ENCODE measurements around the gene CISH. TPM values are rescaled to one million over a fixed set of nuclear protein-coding genes. Genes with fewer than 3 reads are reported as not detected.

Gene CISH
- total and polyA plus RNA-seq, 9 donors: 3.9 to 15.5 (median 12.9) TPM

DNA sequence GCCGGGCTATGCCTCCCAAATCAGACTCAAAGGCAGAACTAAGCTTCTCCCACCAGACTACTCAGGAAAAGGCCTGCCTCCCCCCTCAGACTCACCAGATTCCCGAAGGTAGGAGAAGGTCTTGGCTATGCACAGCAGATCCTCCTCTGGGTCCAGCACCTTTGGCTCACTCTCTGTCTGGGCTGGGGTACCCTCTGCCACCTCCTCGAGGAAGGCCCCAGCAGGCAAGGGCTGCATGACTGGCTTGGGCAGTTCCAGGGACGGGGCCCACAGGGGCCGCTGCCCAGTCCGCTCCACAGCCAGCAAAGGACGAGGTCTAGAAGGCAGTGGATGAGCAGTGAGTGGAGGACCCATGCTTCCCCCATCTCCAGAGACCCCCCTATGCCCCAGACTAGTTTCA, 3.3 kb downstream of the CISH start:
- peaks cover 69% of the 10 kb centered on the region for H3K36me3 ChIP-seq (ENCODE audit: control insufficient read depth, insufficient read depth, low read length)
- no peak overlapping the region for H3K4me3 ChIP-seq (ENCODE audit: low read length)
- 87% methylated on average over 2 of the region's 7 CpGs for WGBS (ENCODE audit: insufficient coverage)
- H3K27ac ChIP-seq (ENCODE audit: low read length): no peak overlapping the region
- no peaks in the 10 kb centered on the region for H3K9me3 ChIP-seq (replicated peaks; ENCODE audit: control insufficient read depth, low read depth, low read length)
- no peak for DNase-seq
- no peaks in the 10 kb centered on the region for H3K27me3 ChIP-seq (ENCODE audit: control insufficient read depth, insufficient read depth, low read length)
- peaks cover 67% of the 10 kb centered on the region for H3K4me1 ChIP-seq (ENCODE audit: control insufficient read depth, insufficient read depth, low read length)

GRCh38 chr3:50607271-50608091, 4.1 kb downstream of the CISH start:
- no peak overlapping the region for H3K4me3 ChIP-seq (ENCODE audit: low read length)
- no peaks in the 10 kb centered on the region for H3K9me3 ChIP-seq (replicated peaks; ENCODE audit: control insufficient read depth, low read depth, low read length)
- no peak overlapping the region for H3K27ac ChIP-seq (ENCODE audit: low read length)
- peaks cover 67% of the 10 kb centered on the region for H3K4me1 ChIP-seq (ENCODE audit: control insufficient read depth, insufficient read depth, low read length)
- peaks cover 71% of the 10 kb centered on the region for H3K36me3 ChIP-seq (ENCODE audit: control insufficient read depth, insufficient read depth, low read length)
- H3K27me3 ChIP-seq (ENCODE audit: control insufficient read depth, insufficient read depth, low read length): no peaks in the 10 kb centered on the region
- no peak for DNase-seq
- WGBS (ENCODE audit: insufficient coverage): 90% methylated on average over 28 of the region's 29 CpGs

- H3K27me3 ChIP-seq (ENCODE audit: control insufficient read depth, insufficient read depth, low read length): no peaks in the 10 kb centered on the region
- no peak for DNase-seq
- H3K4me3 ChIP-seq (ENCODE audit: low read length): no peak overlapping the region
- H3K27ac ChIP-seq (ENCODE audit: low read length): no peak overlapping the region
- WGBS (ENCODE audit: insufficient coverage): no CpG with 5 or more reads among the region's 6 CpGs
- peaks cover 74% of the 10 kb centered on the region for H3K4me1 ChIP-seq (ENCODE audit: control insufficient read depth, insufficient read depth, low read length)
- peaks cover 71% of the 10 kb centered on the region for H3K36me3 ChIP-seq (ENCODE audit: control insufficient read depth, insufficient read depth, low read length)
- H3K9me3 ChIP-seq (replicated peaks; ENCODE audit: control insufficient read depth, low read depth, low read length): no peaks in the 10 kb centered on the region
Observed at GRCh38 chr3:50606596-50606995, 5.0 kb downstream of the CISH start.

DNA sequence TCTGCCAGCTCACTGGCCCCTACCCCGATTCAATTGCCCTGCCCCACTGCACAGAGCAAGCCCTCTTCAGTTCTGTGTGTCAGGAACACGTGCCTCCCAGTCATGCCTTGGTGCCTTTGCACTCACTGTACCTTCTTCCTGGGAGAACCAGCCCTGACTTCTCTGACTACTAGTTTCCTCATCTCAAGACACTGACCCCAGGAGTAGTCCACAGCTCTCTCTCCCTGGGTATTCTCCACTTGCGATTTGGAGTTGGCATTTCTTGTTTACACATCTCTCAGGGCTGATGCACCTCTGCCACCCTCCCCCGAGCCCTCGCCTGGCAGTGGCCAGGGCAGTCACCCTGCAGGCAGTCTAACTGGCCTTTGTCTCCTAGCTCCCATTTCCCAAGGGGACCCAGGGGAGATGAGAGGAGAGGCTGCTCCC, 5.7 kb downstream of the CISH start:
- no peaks in the 10 kb centered on the region for H3K9me3 ChIP-seq (replicated peaks; ENCODE audit: control insufficient read depth, low read depth, low read length)
- peaks cover 71% of the 10 kb centered on the region for H3K36me3 ChIP-seq (ENCODE audit: control insufficient read depth, insufficient read depth, low read length)
- H3K4me1 ChIP-seq (ENCODE audit: control insufficient read depth, insufficient read depth, low read length): peaks cover 76% of the 10 kb centered on the region
- no peak overlapping the region for H3K4me3 ChIP-seq (ENCODE audit: low read length)
- 85% methylated on average over 3 of the region's 5 CpGs for WGBS (ENCODE audit: insufficient coverage)
- H3K27me3 ChIP-seq (ENCODE audit: control insufficient read depth, insufficient read depth, low read length): no peaks in the 10 kb centered on the region
- no peak overlapping the region for H3K27ac ChIP-seq (ENCODE audit: low read length)
- no peak for DNase-seq

GRCh38 chr3:50604628-50605588, 6.7 kb downstream of the CISH start:
- Histone ChIP-seq H3K27ac (ENCODE audit: low read length) (no peak overlapping the region), H3K4me1 (ENCODE audit: control insufficient read depth, insufficient read depth, low read length) (peaks cover 76% of the 10 kb centered on the region), H3K4me3 (ENCODE audit: low read length) (no peak overlapping the region), H3K27me3 (ENCODE audit: control insufficient read depth, insufficient read depth, low read length) (no peaks in the 10 kb centered on the region), H3K9me3 (replicated peaks; ENCODE audit: control insufficient read depth, low read depth, low read length) (no peaks in the 10 kb centered on the region), H3K36me3 (ENCODE audit: control insufficient read depth, insufficient read depth, low read length) (peaks cover 67% of the 10 kb centered on the region)
- no peak for DNase-seq
- 79% methylated on average over 12 of the region's 14 CpGs for WGBS (ENCODE audit: insufficient coverage)

DNA sequence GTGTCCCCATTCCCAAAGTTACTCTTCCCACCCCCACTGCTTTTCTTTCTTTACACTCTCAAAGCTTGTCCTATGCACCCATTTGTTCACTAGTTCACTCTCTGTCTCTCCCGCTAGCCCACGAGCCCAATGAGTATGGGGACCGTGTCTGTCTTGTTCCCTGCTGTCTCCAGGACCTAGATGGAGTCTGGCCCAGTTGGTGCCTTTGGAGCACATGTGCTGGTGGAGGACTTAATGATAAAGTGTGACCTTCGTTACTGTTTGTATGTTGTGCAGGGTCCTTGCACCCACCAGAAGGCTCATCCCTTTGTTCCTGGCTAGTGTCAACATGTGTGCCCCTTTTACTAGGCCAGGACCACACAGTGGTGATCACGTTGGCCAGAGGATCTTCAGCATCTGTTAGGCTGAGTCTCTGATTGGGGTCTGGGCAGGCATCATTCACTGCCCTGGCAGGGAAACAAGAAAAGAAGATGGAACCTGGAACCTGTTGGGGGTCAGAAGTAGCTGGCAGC, 7.4 kb downstream of the CISH start:
- WGBS (ENCODE audit: insufficient coverage): 87% methylated on average over 5 of the region's 5 CpGs
- Histone ChIP-seq H3K4me3 (ENCODE audit: low read length) (no peak overlapping the region), H3K4me1 (ENCODE audit: control insufficient read depth, insufficient read depth, low read length) (peaks cover 76% of the 10 kb centered on the region), H3K27ac (ENCODE audit: low read length) (no peak overlapping the region), H3K9me3 (replicated peaks; ENCODE audit: control insufficient read depth, low read depth, low read length) (no peaks in the 10 kb centered on the region), H3K36me3 (ENCODE audit: control insufficient read depth, insufficient read depth, low read length) (peaks cover 59% of the 10 kb centered on the region), H3K27me3 (ENCODE audit: control insufficient read depth, insufficient read depth, low read length) (no peaks in the 10 kb centered on the region)
- DNase-seq: no peak

GRCh38 chr3:50603261-50604109, 8.1 kb downstream of the CISH start:
- Histone ChIP-seq H3K4me3 (ENCODE audit: low read length) (no peak overlapping the region), H3K36me3 (ENCODE audit: control insufficient read depth, insufficient read depth, low read length) (peaks cover 53% of the 10 kb centered on the region), H3K27me3 (ENCODE audit: control insufficient read depth, insufficient read depth, low read length) (no peaks in the 10 kb centered on the region), H3K4me1 (ENCODE audit: control insufficient read depth, insufficient read depth, low read length) (peaks cover 73% of the 10 kb centered on the region), H3K27ac (ENCODE audit: low read length) (peak overlapping the region; percentile 99), H3K9me3 (replicated peaks; ENCODE audit: control insufficient read depth, low read depth, low read length) (no peaks in the 10 kb centered on the region)
- 75% methylated on average over 2 of the region's 4 CpGs for WGBS (ENCODE audit: insufficient coverage)
- DNase-seq: no peak

DNA sequence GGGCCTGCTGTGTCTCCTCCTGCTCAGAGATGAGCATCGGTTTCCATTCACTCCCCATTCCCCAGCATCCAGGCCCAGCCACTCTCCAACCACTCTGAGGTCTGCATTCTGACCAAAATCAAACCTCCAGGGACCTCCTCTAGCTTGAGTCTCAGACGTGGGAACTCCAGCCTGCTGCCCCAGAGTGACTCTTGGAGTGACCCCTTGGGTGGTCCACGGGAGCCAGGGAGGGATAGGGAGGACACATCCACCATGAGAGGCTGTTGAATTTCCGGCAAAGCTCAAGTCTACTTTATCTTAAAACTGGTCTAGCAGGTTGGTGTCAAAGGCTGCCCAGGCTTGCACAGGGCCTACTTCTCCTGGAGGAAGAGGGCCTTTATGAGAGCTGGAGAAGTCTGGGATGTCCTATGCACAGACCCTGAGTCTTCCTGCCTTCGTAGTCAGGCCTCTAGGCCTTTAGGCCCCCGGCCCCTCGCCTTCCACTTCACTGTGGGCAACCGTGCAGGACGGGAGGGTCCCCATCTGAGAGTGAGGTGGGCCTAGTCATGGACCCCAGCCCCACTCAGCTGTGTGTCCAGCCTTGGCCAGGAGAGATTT, 8.9 kb downstream of the CISH start:
- Histone ChIP-seq H3K9me3 (replicated peaks; ENCODE audit: control insufficient read depth, low read depth, low read length) (no peaks in the 10 kb centered on the region), H3K4me1 (ENCODE audit: control insufficient read depth, insufficient read depth, low read length) (peaks cover 66% of the 10 kb centered on the region), H3K27me3 (ENCODE audit: control insufficient read depth, insufficient read depth, low read length) (no peaks in the 10 kb centered on the region), H3K4me3 (ENCODE audit: low read length) (no peak overlapping the region), H3K27ac (ENCODE audit: low read length) (peak overlapping the region; percentile 99), H3K36me3 (ENCODE audit: control insufficient read depth, insufficient read depth, low read length) (peaks cover 45% of the 10 kb centered on the region)
- peak; percentile 53 for DNase-seq
- WGBS (ENCODE audit: insufficient coverage): 79% methylated on average over 7 of the region's 9 CpGs

- no peak overlapping the region for H3K4me3 ChIP-seq (ENCODE audit: low read length)
- peaks cover 55% of the 10 kb centered on the region for H3K4me1 ChIP-seq (ENCODE audit: control insufficient read depth, insufficient read depth, low read length)
- DNase-seq: peak; percentile 97
- H3K36me3 ChIP-seq (ENCODE audit: control insufficient read depth, insufficient read depth, low read length): peaks cover 29% of the 10 kb centered on the region
- peak overlapping the region; percentile 99 for H3K27ac ChIP-seq (ENCODE audit: low read length)
- no peaks in the 10 kb centered on the region for H3K27me3 ChIP-seq (ENCODE audit: control insufficient read depth, insufficient read depth, low read length)
- H3K9me3 ChIP-seq (replicated peaks; ENCODE audit: control insufficient read depth, low read depth, low read length): no peaks in the 10 kb centered on the region
- WGBS (ENCODE audit: insufficient coverage): 0% methylated on average over 5 of the region's 14 CpGs
Observed at GRCh38 chr3:50600841-50601591, 10.6 kb downstream of the CISH start.
